Neural cell (in vitro differentiated cells): ENCODE data around the gene CDC6. TPM values are rescaled to one million over a fixed set of nuclear protein-coding genes. Genes with fewer than 3 reads are reported as not detected.

ENCODE experiments used
- H2AFZ ChIP-seq: fragments of 200-600, 300-800 bp; sonication (generic), shearing (Covaris generic); 2 replicates; pipeline ENCODE4 v1.6.0; 2014; ENCODE audit warnings: low read depth, mild to moderate bottlenecking, antibody characterized with exemption, low read length, moderate library complexity
- H3F3A ChIP-seq: fragments of 200-600 bp; shearing (Covaris generic); 2 replicates; pipeline ENCODE4 v1.6.1; 2016; ENCODE audit warnings: mild to moderate bottlenecking, moderate library complexity, mixed read lengths, antibody characterized with exemption, low read length; ENCODE audit not compliant: insufficient read depth, poor library complexity, severe bottlenecking
- H3K27ac ChIP-seq: fragments of 200-600, 300-800 bp; sonication (generic), shearing (Covaris generic); 2 replicates; pipeline ENCODE4 v1.5.1; 2014; ENCODE audit warnings: mild to moderate bottlenecking, low read length, moderate library complexity
- H3K27me3 ChIP-seq: fragments of 300-800, 200-600 bp; sonication (generic), shearing (Covaris generic); 2 replicates; pipeline ENCODE4 v1.6.0; 2014; ENCODE audit warnings: mild to moderate bottlenecking, low read depth, low read length, moderate library complexity; ENCODE audit not compliant: insufficient read depth
- H3K36me3 ChIP-seq: fragments of 300-800, 200-600 bp; sonication (generic), shearing (Covaris generic); 2 replicates; pipeline ENCODE4 v1.5.1; 2014; ENCODE audit warnings: mild to moderate bottlenecking, antibody characterized with exemption, low read length, moderate library complexity; ENCODE audit not compliant: insufficient read depth
- H3K4me2 ChIP-seq: fragments of 300-800, 200-600 bp; sonication (generic), shearing (Covaris generic); 2 replicates; pipeline ENCODE4 v1.6.0; 2014; ENCODE audit warnings: mild to moderate bottlenecking, low read length
- H3K4me3 ChIP-seq: fragments of 300-800, 200-600 bp; sonication (generic), shearing (Covaris generic); 2 replicates; pipeline ENCODE4 v1.5.1; 2014; ENCODE audit warnings: mild to moderate bottlenecking, low read length, moderate library complexity
- H3K79me2 ChIP-seq: fragments of 200-600 bp; shearing (Covaris generic); replicated peaks from 2 replicates; pipeline ENCODE4 v1.6.0; 2014; ENCODE audit warnings: mild to moderate bottlenecking, low read length, moderate library complexity; ENCODE audit not compliant: insufficient read depth
- H3K9ac ChIP-seq: fragments of 300-800, 200-600 bp; sonication (generic), shearing (Covaris generic); 2 replicates; pipeline ENCODE4 v1.6.1; 2016; ENCODE audit warnings: mild to moderate bottlenecking, low read length, mixed read lengths
- H3K9me2 ChIP-seq: fragments of 200-600 bp; shearing (Covaris generic); 2 replicates; pipeline ENCODE4 v1.6.1; 2016; ENCODE audit warnings: mild to moderate bottlenecking, low read length, mixed read lengths; ENCODE audit not compliant: insufficient read depth
- H3K9me3 ChIP-seq: fragments of 200-600, 300-800 bp; sonication (generic), shearing (Covaris generic); 2 replicates; pipeline ENCODE4 v1.6.1; 2016; ENCODE audit warnings: mild to moderate bottlenecking, mixed run types, low read length, moderate library complexity, mixed read lengths
- H4K20me1 ChIP-seq: fragments of 200-600 bp; shearing (Covaris generic); 2 replicates; pipeline ENCODE4 v1.6.1; 2016; ENCODE audit warnings: mild to moderate bottlenecking, mixed run types; ENCODE audit not compliant: insufficient read depth
- CTCF ChIP-seq: fragments of 450-650 bp; IDR thresholded peaks from 2 replicates; pipeline ENCODE4 v1.5.1; 2014; ENCODE audit warnings: antibody characterized with exemption, mild to moderate bottlenecking, moderate library complexity; ENCODE audit not compliant: poor library complexity, severe bottlenecking
- EP300 ChIP-seq: fragments of 450-650 bp; conservative IDR thresholded peaks from 2 replicates; pipeline ENCODE4 v1.6.1; 2014; ENCODE audit warnings: antibody characterized with exemption, mild to moderate bottlenecking, moderate library complexity; ENCODE audit not compliant: poor library complexity, severe bottlenecking
- EZH2 ChIP-seq: fragments of 200-600, 300-800 bp; shearing (Covaris generic), sonication (generic); IDR thresholded peaks from 2 replicates; pipeline ENCODE4 v1.6.1; 2014; ENCODE audit warnings: antibody characterized with exemption, low read length, borderline replicate concordance, mild to moderate bottlenecking; ENCODE audit not compliant: insufficient read depth, poor library complexity, severe bottlenecking
- MXI1 ChIP-seq: fragments of 450-650 bp; conservative IDR thresholded peaks from 2 replicates; pipeline ENCODE4 v1.6.1; 2014; ENCODE audit warnings: antibody characterized with exemption, mild to moderate bottlenecking; ENCODE audit not compliant: poor library complexity, severe bottlenecking
- POLR2AphosphoS5 ChIP-seq: IDR thresholded peaks from 2 replicates; pipeline ENCODE4 v1.6.1; 2012
- RAD21 ChIP-seq: fragments of 450-650 bp; conservative IDR thresholded peaks from 2 replicates; pipeline ENCODE4 v1.6.1; 2014; ENCODE audit warnings: antibody characterized with exemption, mild to moderate bottlenecking, moderate library complexity
- REST ChIP-seq: IDR thresholded peaks from 2 replicates; pipeline ENCODE4 v1.6.1; 2012; ENCODE audit warnings: borderline replicate concordance
- SMC3 ChIP-seq: fragments of 450-650 bp; conservative IDR thresholded peaks from 2 replicates; pipeline ENCODE4 v1.6.1; 2014; ENCODE audit warnings: antibody characterized with exemption, mild to moderate bottlenecking, moderate library complexity; ENCODE audit not compliant: poor library complexity
- TAF1 ChIP-seq: IDR thresholded peaks from 2 replicates; pipeline ENCODE4 v1.6.1; 2012; ENCODE audit warnings: low read depth
- polyA plus RNA-seq: library from polyadenylated mRNA; depleted of rRNA; stranded (reverse); fragments of >200 nt; gene quantifications from 2 replicates; pipeline ENCODE4 v1.2.3, GENCODE V29; 2014

The CDC6 gene
- polyA plus RNA-seq, 1 donor from 2014 or later = 2.2 TPM

- Histone ChIP-seq H3K4me2 (peak overlapping the region; percentile 78), H2AFZ (no peak overlapping the region), H3K36me3 (no peaks in the 10 kb centered on the region), H4K20me1 (no peaks in the 10 kb centered on the region), H3K9me2 (no peaks in the 10 kb centered on the region), H3K27me3 (no peaks in the 10 kb centered on the region), H3K9me3 (no peaks in the 10 kb centered on the region), H3F3A (peaks cover 2% of the 10 kb centered on the region), H3K9ac (peak overlapping the region; percentile 97), H3K27ac (peak overlapping the region; percentile 88), H3K79me2 (peaks cover 65% of the 10 kb centered on the region), H3K4me3 (peak overlapping the region; percentile 91)
- no peak for TF ChIP-seq TAF1
Observed at GRCh38 chr17:40342504-40343218, 55.0 kb downstream of the CDC6 start.

DNA sequence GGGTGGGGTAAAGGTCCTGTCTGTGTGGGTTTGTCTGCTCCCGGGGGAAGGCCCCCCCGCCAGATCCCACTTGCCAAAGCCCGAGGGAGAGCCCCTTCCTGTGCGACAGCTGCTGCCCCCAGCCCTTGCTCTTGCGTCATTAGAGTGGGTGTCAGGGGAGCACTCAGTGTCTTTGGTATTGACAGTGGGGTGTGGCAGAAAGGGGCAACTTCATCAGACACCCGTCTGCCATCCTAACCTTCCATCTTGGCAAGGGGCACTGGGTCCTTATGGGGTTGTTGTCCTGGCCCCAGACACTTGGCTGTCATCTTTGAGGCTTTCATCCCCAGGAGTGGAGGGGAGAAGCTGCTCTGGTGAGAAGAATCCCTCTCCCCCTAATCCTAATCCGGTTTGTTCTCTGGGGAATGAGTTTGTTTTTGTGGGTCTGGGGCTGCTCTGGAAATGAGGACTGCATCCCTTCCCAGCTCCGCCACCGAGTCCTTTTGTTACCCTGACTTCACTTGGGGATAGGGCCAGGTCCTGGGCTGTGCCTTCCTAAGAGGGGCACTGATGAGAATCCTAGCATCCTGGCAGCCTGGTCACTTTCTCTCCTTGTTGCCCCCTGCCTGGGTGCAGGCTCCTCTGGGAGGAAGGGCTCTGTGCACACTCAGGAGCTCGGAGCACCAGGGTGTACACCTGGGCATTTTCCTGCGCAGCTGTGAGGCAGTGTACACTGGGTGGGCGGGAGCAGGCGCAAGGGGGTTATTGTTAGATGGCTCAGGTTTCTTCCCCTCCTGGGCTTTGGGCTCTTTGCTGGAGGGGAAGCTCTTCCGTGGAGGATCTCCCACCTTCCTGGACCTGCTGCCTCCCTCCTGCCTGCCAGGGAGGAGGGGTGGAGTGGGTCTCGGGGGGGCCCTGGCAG is 55.8 kb downstream of the CDC6 start:
- H3K27me3 ChIP-seq = no peaks in the 10 kb centered on the region
- H3F3A ChIP-seq = peaks cover 2% of the 10 kb centered on the region
- H3K27ac ChIP-seq = peak overlapping the region; percentile 88
- no peak for TF ChIP-seq TAF1
- TF ChIP-seq EP300 = no peak
- no peak for TF ChIP-seq REST
- no peak for TF ChIP-seq CTCF
- TF ChIP-seq EZH2 = no peak
- no peak for TF ChIP-seq RAD21
- TF ChIP-seq MXI1 = no peak
- no peak for TF ChIP-seq SMC3
- no peak for TF ChIP-seq POLR2AphosphoS5
- H3K4me2 ChIP-seq = peak overlapping the region; percentile 78
- no peaks in the 10 kb centered on the region for H3K9me3 ChIP-seq
- H2AFZ ChIP-seq = no peak overlapping the region
- H3K4me3 ChIP-seq = peak overlapping the region; percentile 91
- H3K36me3 ChIP-seq = no peaks in the 10 kb centered on the region
- H3K79me2 ChIP-seq = peaks cover 70% of the 10 kb centered on the region
- peak overlapping the region; percentile 97 for H3K9ac ChIP-seq
- H4K20me1 ChIP-seq = no peaks in the 10 kb centered on the region
- H3K9me2 ChIP-seq = no peaks in the 10 kb centered on the region
